SK-N-DZ (cell line): ENCODE results near the gene WDR3. TPM values are rescaled to one million over a fixed set of nuclear protein-coding genes. Genes with fewer than 3 reads are reported as not detected.
"Not testable (repeated sequence)": the region's sequence is repeated elsewhere in the genome, so short reads cannot be mapped to it uniquely, and the experiment has no call there.

ENCODE experiments used
- DNase-seq: peaks from one replicate; pipeline ENCODE4 v3.0.0-alpha.2; 2015; ENCODE audit warnings: low spot score
- polyA plus RNA-seq, 2 experiments: library from polyadenylated mRNA; depleted of rRNA; stranded (reverse); fragments of >200 nt; gene quantifications; 2 replicates each; pipeline ENCODE4 v1.2.3, GENCODE V29; 2014

The WDR3 gene
- polyA plus RNA-seq (2014; cell fraction: cytosol; rRNA removed): 69.5 and 80.5 TPM in 2 replicates
- polyA plus RNA-seq (2014; cell fraction: nucleus; rRNA removed): 36.7 and 43.1 TPM in 2 replicates

DNA sequence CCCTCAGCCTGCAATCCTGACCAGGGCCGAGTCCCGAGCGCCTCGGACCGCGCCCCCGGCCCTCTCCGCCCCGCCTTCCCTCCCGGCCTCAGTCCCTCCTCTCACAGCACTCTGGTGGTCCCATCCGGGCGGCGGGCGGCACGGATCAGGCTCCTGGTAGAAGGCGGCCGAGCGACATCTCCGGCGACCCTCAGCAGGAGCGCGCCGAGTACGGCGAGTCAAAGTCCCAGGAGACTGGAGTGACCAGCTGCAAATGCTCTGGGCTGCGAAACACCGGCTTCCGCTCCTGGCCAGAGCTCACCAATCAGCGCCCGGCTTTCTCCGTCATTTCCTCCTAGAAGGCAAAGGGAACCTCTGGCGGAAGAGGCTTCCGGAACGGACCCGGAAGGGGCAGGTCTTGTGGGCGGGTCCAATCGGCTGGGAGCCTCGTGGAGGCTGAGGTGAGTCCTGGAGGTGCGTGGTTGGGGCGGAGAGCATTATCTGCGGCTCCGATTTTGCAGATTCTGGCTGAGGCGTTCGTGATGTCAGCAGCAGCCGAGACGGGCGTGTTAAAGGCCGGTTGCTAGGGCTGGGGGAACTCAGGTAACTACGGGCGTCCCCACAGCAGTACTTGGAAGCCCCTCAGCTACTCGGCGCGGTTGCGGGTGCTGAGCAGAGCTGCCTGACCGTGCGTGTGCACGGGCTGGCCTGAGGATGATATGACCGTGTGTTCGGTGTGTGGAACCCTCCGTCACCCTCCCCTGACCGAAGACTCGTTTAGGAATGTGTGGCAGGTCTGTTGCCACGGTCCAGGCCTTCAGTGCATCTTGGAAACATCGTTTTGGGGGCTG, at the start of gene WDR3, which contains the start of gene GDAP2:
Gene WDR3 (plus strand): TSS at position 397 of the 830 bp plus-strand sequence. CDS start 3,581 bp downstream, outside the sequence.
Gene GDAP2 (minus strand): TSS at position 279 of the 830 bp plus-strand sequence. CDS start 9,264 bp downstream, outside the sequence.
- peak; percentile 97 for DNase-seq

DNA sequence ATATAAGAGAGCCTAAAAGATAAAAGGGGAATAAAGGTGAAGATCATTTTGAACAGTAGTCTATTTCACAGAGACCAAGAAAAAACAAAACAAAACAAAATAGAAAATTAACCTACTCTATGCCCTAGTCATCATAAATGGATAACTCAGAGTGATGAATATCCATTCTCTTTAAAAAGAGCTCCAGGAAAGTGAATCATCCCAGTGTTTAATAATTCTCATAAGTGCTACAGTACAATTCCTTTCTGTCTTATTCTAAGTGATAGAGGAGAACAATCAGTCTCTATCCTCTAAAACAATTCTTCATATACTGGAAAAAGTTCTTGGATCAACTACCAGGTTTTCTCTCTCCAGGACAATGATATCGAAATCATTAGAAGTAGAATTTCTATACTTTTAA, 45.9 kb upstream of the WDR3 start:
- no peak for DNase-seq

DNA sequence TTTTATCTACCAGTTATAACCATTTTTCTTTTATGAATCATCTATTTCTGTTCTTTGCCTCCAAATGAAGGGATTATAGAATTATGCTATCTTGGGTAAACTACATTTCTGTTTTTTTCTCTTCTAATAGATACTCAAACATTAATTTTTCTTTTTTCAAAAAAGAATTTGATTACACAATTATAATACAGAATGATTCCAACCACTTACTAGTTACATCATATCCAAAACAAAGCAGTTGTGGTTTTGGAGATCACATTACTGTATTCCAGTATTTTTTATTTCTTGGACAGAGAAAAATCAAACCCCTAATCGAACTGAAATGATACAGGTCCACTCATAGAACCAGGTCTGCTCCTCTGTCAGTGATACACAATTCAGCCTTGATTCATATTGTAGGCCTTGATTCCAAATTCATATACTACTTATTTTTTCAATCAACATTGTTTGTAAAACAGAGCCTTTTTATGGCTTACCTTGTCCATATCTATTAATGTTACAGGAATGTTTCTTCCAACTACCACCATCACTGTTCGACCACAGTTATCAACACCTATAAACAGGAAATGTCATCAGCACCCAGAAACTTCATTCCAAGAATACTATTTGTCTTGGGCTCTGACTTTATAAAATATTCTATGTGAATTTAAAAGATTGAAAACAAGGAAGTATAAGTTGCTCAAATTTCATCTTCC, 43.3 kb upstream of the WDR3 start:
- DNase-seq: no peak

DNA sequence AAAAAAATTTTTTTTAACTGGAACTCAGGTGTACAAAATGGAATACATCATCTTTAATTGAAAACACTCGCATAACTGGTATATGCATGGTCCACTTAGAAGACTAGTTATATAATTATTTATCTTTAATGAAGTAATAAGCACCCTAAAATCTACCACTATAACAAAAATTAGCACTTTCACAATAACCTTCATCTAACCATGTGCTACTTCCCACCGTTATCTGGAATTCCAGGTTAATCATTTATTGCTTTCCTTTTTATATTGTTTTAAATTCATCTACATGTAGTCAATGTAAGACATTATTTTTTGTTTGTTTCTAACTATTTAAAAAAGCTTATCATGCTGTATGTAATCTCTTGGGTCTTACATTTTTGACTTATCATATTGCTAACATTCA, 39.1 kb upstream of the WDR3 start:
- no peak for DNase-seq

DNA sequence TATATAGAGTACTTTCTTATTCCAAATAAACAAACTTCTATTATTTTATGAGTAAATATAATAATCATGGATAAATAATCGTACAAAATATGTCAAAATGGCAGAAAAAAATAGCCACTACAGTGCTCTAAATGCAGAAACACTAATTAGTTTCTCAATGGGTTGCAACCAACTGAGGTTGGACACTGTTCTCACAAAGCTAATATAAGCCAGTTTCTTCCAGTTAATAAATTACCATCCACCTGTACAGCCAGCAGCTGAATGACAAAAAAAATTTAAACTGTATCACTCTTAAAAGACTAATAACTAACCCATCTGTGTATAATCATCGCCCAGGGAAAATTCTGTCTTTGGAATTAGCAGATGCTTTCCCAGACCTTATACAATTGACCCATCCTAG, 37.0 kb upstream of the WDR3 start:
- no peak for DNase-seq

DNA sequence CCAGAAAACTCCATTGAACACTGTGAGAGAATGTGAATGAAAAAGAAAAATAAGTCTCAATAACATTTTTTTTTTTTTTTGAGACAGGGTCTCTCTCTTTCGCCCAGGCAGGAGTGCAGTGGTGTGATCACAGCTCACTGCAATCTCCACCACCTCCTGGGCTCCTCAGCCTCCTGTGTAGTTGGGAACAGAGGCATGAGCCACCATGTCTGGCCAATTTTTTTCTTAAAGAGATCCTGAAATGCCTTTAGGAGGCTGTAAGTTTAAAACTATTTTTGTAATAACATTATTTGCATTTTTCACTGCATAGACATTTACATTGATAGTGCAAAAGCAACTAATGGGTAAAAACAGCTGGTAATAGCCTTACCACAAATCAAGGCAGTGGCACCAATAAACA, 35.5 kb upstream of the WDR3 start:
- no peak for DNase-seq

DNA sequence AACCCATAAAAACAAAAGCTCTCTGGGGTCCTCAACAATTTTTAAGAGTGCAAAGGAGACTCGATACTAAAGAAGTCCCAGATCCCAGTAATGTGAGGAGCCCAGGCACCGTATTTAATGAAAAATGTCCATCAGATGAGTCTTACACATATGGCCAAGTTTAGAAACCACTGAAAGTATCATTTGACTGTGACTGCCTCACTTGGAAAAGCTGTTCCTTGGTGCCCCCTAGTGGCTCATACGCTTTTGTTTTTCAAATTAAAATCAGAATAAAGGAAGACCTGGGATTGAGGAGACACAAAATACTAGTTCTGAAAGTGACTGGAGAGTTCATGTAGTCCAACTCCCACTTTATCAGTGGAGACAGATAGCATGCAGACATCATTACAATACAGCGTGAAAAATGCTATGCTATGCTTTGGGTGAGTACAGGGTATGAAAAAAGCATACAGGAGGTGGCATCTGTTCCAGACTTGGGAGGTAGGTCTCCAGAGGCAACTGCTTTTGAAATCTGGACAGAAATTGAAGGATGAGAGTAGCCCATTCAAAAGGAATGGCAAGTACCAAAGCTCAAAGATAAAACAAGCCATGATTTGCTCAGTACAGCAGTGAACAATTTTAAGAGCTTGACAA, 33.9 kb upstream of the WDR3 start:
- DNase-seq: peak; percentile 60

DNA sequence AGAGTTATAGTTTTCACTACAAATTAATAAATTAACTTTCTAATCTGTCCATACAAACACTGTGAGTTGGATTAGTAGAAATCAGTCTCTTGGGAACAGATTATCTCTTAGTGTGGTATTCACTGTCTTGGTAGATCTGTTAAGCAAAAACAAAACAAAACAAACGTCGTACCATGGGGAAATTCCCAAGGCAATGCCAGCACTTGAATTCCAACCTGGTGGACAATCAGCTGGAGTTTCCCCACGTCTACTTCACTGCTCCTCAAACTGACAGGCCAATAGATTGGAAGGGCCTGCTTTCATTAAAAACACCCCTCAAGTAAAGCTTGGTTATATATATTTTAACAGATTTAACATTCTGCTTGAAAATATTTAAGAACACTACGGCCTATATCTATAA, 32.0 kb upstream of the WDR3 start:
- DNase-seq: no peak

DNA sequence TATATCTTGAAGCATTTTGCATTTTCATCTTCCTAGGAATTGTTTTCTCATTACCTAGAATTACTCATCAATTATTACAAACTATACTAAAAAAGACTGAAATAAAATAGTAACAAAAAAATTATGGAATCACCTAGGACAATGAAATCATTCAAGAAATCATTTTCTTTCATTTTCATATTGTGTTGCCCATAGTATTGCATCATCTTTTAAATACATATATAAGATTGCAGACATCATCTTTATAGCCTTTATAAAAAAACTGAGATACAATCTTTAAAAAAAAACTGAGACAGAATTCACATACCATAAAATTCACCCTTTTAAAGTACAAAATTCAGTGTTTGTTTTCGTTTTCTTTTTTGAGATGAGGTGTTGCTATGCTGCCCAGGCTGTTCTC, 29.7 kb upstream of the WDR3 start:
- no peak for DNase-seq

DNA sequence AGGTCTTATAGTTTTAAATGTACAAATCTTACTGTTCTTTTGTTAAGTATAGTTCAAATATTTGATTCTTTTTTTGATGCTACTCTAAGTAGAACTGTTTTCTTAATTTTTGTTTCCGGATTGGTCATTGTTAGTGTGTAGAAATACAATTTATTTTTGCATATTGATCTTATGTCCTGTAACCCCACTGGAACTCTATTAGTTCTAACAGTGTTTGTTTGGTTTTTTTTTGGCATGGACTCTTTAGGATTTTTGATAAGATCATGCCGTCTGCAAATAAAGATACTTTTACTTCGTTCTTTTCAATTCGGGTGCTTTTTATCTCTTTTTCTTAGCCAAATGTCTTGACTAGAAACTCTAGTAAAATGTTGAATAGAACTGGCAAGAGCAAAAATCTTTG, 26.6 kb upstream of the WDR3 start:
- no peak for DNase-seq

DNA sequence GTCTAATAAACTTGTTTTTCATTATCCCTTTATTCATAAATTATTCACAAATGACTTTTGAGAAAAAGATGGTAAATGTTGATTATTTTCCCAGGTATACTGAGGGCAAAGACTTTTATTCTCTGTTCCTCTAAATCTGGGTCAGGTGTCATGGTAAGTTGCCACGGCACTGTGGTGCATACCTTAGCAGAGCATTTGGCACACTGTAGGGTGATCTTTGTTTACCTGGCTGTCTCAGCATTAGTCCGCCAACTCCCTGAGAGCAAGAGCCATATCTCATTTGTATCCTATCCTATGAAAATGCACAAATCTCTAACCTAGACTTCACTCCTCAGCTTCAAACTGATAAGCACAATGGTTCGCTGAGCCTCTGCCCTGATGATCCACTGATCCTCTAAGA, 25.1 kb upstream of the WDR3 start:
- no peak for DNase-seq

DNA sequence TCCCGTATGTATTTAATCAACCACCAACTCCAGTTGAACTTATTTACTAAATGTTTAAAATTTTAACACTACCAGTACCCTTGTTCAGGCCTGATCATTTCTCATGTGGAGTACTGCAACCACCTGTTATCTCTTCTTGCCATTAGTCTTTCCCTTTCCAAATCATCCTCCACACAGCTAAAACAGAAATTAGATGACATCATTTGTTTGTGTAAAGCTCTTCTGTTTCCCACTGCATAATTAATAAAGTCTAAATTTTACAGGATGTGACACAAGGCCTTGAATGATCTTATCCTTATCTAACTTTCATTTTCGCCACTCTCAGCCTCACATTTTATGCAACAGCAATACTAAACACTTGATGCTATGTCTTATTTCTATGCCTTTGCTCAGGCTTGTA, 24.5 kb upstream of the WDR3 start:
- DNase-seq: no peak

DNA sequence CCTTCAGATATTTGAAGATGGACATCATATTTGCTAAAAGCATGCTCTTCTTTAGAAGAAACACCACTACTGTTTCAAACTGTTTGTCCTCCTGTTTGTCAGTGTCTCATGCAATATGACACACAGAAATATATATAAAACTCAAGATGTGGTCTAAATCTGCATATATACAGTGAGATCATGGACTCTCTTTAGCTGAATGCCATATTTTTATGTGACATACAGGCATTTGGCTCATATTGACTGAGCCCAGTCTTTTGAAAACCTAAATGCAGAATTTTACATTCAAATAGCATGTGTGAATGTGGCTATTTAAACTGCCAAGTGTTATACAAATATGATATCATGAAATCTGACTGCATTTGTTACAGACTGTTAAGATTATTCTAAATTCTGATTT, 18.5 kb upstream of the WDR3 start:
- DNase-seq: no peak

DNA sequence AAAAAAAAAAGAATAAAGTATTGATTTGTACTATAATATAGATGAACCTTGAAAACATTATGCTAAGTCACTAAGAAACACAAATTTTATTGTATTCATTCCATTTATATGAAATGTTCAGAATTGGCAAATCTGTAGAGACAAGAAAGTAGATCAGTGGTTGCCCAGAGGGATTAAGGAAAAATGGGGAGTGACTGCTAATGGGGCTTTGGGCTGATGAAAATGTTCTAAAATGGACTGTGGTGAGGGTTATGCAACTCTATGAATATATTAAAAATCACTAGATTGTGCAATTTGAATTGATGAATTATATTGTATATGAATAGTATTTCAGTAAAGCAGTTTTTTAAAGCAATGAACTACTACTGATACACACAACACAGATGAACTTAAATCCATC, 10.2 kb upstream of the WDR3 start:
- no peak for DNase-seq

DNA sequence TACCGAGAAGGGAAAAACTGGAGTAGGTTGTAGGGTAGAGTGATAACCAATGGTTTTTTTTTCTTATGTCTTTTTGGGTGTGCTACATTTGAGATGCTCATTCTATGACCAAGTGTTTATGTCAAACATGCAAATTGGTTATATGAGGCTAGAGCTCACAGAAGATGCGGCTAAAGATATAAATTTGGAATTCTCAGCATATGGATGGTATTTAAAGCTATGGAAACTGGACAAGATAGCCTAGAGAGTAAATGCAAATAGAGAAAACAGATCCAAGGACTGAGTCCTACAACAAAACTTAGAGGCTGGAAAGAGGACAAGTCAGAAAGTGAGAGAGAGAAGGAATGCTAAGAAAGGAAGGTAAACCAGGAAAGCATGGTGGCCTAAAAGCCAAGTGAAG, 7.5 kb upstream of the WDR3 start:
- DNase-seq: no peak

DNA sequence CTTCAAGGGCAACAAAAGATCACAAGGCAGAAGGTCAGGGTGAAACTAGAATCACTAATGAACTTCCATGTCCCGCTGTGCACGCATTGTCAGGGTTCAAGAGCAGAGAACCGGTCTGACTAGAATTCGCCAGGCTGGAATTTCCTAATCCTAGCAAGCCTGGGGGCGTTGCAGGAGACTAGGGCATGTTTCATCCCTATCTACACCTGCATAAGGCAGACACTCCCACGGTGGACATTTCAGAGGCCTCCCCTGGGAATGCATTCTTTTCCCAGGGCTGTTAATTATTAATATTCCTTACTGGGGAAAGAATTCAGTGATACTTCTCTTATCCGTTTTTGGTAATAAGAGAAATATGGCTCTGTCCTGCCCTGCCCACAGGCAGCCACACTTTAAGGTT, 6.8 kb upstream of the WDR3 start:
- not testable (repeated sequence) for DNase-seq

DNA sequence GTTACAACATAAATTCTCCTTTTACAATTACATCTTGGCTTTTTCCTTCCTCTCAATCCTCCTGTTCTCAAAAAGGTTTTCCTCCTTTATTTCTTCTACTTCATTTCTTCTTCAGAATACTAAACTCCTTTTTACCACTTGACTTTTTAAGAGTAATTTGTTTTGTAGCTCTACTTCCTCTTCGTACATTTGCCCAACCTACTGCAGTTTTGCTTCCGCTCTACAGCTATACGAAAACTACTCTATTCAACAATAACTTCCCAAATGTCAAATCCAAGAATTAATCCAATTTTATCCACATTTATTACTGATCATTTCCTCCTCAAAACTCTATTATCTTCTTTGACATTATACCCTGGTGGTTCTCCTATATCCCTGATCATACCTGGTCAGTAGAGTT, 3.6 kb upstream of the WDR3 start:
- DNase-seq: no peak

DNA sequence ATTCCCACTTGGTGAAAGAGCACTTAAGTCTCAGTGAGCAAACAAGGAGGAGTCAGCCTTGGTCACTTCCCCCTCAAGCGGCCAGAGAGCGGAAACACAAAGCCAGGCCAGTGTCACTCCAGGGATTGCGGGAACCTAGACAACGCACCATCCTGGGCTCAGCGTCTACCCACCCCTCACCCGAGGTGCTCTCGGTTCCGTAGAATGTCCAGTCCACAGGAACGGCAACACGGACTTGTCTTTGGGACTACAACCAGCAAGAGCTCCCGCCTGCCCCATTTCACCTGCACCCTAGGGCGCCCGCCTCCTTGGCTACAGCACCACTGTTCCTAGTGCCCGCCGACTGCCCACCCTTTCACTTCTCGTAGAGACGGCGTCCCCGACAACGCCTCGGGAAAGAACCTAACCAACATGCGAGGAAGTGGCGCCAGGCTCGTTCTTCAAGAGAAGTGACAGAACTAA, 627 bp upstream of the WDR3 start:
- DNase-seq: peak; percentile 58

DNA sequence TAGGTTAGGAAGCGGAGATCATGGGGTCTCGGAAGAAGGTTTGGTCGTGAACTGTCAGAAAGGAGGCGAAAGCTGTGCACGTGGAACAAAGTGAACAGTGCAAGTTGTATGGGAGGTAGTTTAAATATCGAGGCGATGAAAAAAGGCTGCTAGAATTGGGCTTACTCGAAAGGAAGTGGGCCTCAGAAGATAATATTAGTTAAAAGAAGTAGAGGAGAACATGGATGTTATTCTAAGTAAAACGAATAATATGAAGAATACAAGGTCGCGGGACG, 571 bp downstream of the WDR3 start:
- DNase-seq: no peak

DNA sequence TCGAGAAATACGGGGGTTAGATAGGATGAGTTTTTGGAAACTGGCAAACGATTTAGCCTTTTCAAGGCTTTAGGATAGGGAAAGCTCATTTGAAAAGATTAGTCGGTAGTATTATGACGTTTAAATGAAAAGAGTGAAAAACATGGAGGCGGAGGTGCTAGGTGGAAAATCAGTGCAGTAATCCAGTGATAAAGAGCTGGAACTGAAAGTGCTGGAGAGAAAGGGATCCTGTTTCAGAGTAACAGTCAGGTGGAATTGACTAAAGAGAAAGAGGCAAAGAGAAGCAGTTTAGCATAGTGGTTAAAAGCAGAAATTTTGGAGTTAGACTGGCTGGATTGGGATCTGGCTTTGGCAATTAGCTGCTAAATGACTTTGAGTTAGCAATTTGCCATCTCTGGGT, 945 bp downstream of the WDR3 start:
- DNase-seq: no peak

DNA sequence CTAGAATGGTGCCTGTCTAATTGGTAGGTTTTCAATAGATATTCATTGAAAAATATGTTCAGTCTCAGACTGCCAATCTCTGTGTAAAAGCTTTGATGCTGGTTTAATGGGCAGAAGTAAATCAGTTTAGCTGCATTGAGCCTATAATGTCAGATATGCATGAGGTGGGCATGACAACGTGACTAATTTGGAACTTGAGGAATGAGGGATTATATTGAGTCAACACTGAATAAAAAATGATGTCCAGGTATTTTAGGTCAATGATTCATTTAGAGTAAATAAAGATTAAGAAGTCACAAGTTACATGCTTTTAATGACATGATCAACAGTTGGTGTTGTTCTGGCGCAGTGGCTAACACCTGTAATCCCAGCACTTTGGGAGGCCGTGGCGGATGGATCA, 3.0 kb downstream of the WDR3 start:
- no peak for DNase-seq

DNA sequence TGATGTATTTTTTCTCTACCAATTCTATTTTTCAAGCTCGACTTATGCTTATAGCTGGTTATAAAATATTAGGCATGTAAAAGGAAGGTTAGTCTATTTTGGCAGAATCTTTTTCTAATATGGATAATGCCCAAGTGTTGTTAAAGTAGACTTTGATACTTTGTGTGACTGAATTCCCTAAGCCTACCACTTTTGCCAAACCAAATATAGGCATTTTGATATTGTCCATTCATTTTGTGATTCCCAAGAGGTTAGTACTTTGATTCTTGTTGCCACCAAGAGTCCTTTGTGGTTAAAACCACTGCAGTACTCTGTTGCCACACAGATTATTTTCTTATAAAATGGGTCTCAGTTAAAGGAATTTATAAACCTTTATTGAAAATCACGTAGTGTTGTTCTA, 4.2 kb downstream of the WDR3 start:
- DNase-seq: no peak

DNA sequence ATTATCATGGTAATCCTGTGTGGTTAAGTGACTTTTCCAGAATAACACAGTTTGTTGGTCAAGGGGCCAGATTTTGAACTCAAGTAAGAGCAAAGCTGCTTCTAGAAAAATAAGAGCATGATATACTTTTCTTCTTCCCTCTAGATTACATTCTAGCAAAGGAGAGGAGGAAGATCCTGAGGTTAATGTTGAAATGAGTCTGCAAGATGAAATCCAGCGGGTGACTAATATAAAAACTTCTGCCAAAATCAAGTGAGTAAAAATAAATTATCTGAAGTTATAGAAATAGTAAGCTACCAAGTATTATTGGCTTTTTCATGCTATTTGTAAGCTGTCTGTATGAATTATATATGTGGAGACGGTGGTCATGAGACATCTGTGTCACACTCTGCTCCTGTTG, 12.8 kb downstream of the WDR3 start:
- DNase-seq: no peak
